MM.1S (cell line): ENCODE measurements around the gene IFNG.

Source experiments
- DNase-seq: peaks from one replicate; pipeline ENCODE4 v3.0.0-alpha.2; 2015
- H2AFZ ChIP-seq: fragments of 300-600 bp; sonication (generic); 2 replicates; pipeline ENCODE4 v1.6.0; 2016; ENCODE audit warnings: antibody characterized with exemption, low read length
- H3F3A ChIP-seq: fragments of 300-600 bp; sonication (generic); 2 replicates; pipeline ENCODE4 v1.6.1; 2016; ENCODE audit warnings: mild to moderate bottlenecking, antibody characterized with exemption, low read length, moderate library complexity, mixed read lengths; ENCODE audit not compliant: insufficient read depth
- H3K27ac ChIP-seq: fragments of 300-600 bp; sonication (generic); 2 replicates; pipeline ENCODE4 v1.5.1; 2016; ENCODE audit warnings: mild to moderate bottlenecking, low read length
- H3K27me3 ChIP-seq: fragments of 300-600 bp; sonication (generic); replicated peaks from 2 replicates; pipeline ENCODE4 v1.6.0; 2016; ENCODE audit warnings: low read length; ENCODE audit not compliant: insufficient read depth
- H3K36me3 ChIP-seq: fragments of 300-600 bp; sonication (generic); replicated peaks from 2 replicates; pipeline ENCODE4 v1.6.1; 2016; ENCODE audit warnings: mild to moderate bottlenecking, low read length, mixed read lengths; ENCODE audit not compliant: insufficient read depth
- H3K4me1 ChIP-seq: fragments of 300-600 bp; sonication (generic); 2 replicates; pipeline ENCODE4 v1.6.1; 2016; ENCODE audit warnings: low read length, mixed read lengths
- H3K4me2 ChIP-seq: fragments of 300-600 bp; sonication (generic); 2 replicates; pipeline ENCODE4 v1.6.0; 2016; ENCODE audit warnings: low read depth, low read length
- H3K4me3 ChIP-seq: fragments of 300-600 bp; sonication (generic); 2 replicates; pipeline ENCODE4 v1.5.1; 2016; ENCODE audit warnings: low read length, mixed read lengths
- H3K79me2 ChIP-seq: fragments of 300-600 bp; sonication (generic); 2 replicates; pipeline ENCODE4 v1.6.1; 2016; ENCODE audit warnings: mixed run types, low read length, mixed read lengths
- H3K9ac ChIP-seq: fragments of 300-600 bp; sonication (generic); 2 replicates; pipeline ENCODE4 v1.6.1; 2016; ENCODE audit warnings: low read length, mixed read lengths
- H3K9me2 ChIP-seq: fragments of 300-600 bp; sonication (generic); replicated peaks from 2 replicates; pipeline ENCODE4 v1.6.1; 2016; ENCODE audit warnings: mild to moderate bottlenecking, low read length, mixed read lengths; ENCODE audit not compliant: insufficient read depth
- H3K9me3 ChIP-seq: fragments of 300-600 bp; sonication (generic); replicated peaks from 2 replicates; pipeline ENCODE4 v1.6.1; 2016; ENCODE audit warnings: mild to moderate bottlenecking, low read length, mixed read lengths; ENCODE audit not compliant: insufficient read depth
- H4K20me1 ChIP-seq: fragments of 300-600 bp; sonication (generic); 2 replicates; pipeline ENCODE4 v1.6.1; 2016; ENCODE audit warnings: mild to moderate bottlenecking, low read length, moderate library complexity, mixed read lengths; ENCODE audit not compliant: insufficient read depth
- CTCF ChIP-seq: fragments of 300-600 bp; sonication (generic); IDR thresholded peaks from 2 replicates; pipeline ENCODE4 v1.5.1; 2016; ENCODE audit warnings: antibody characterized with exemption, low read length, mixed read lengths
- EZH2 ChIP-seq: fragments of 300-600 bp; sonication (generic); optimal IDR thresholded peaks from 2 replicates; pipeline ENCODE3; 2017; ENCODE audit warnings: low read depth, mild to moderate bottlenecking, antibody characterized with exemption, low read length, mixed read lengths
- EZH2phosphoT487 ChIP-seq: fragments of 300-600 bp; sonication (generic); IDR thresholded peaks from 2 replicates; pipeline ENCODE4 v1.6.1; 2018; ENCODE audit warnings: antibody characterized with exemption, low read length

The IFNG gene

GRCh38 chr12:68137335-68137830, 22.2 kb downstream of the IFNG start:
- H3K4me3 ChIP-seq, result no peak overlapping the region
- no peaks in the 10 kb centered on the region for H3K9me3 ChIP-seq
- no peaks in the 10 kb centered on the region for H3K4me1 ChIP-seq
- no peaks in the 10 kb centered on the region for H3K9me2 ChIP-seq
- H3K27me3 ChIP-seq, result no peaks in the 10 kb centered on the region
- H2AFZ ChIP-seq, result no peak overlapping the region
- no peaks in the 10 kb centered on the region for H4K20me1 ChIP-seq
- H3K9ac ChIP-seq, result no peak overlapping the region
- H3K4me2 ChIP-seq, result no peak overlapping the region
- no peak for DNase-seq
- H3K27ac ChIP-seq, result no peak overlapping the region
- TF ChIP-seq EZH2 (no peak), EZH2phosphoT487 (no peak), CTCF (no peak)
- peaks cover 15% of the 10 kb centered on the region; the same call in 1 of the 2 replicates for H3K79me2 ChIP-seq
- no peaks in the 10 kb centered on the region for H3F3A ChIP-seq
- no peaks in the 10 kb centered on the region for H3K36me3 ChIP-seq

GRCh38 chr12:68135520-68135919, 24.0 kb downstream of the IFNG start:
- H2AFZ ChIP-seq, result no peak overlapping the region

GRCh38 chr12:68131867-68132414, 27.6 kb downstream of the IFNG start:
- TF ChIP-seq EZH2 (no peak), CTCF (no peak)
- no peak for DNase-seq
- no peak overlapping the region for H3K9ac ChIP-seq
- H2AFZ ChIP-seq, result no peak overlapping the region
- H3K27me3 ChIP-seq, result no peaks in the 10 kb centered on the region
- no peaks in the 10 kb centered on the region for H3K36me3 ChIP-seq
- no peaks in the 10 kb centered on the region for H3K9me2 ChIP-seq
- H3K27ac ChIP-seq, result no peak overlapping the region
- peaks cover 28% of the 10 kb centered on the region for H3K79me2 ChIP-seq
- no peak overlapping the region for H3K4me3 ChIP-seq
- no peaks in the 10 kb centered on the region for H3F3A ChIP-seq
- no peaks in the 10 kb centered on the region for H3K9me3 ChIP-seq
- no peaks in the 10 kb centered on the region for H4K20me1 ChIP-seq
- no peak overlapping the region for H3K4me2 ChIP-seq
- H3K4me1 ChIP-seq, result no peaks in the 10 kb centered on the region

More at GRCh38 chr12:68135520-68135919, 24.0 kb downstream of the IFNG start:
- no peaks in the 10 kb centered on the region for H4K20me1 ChIP-seq
- no peaks in the 10 kb centered on the region for H3F3A ChIP-seq
- no peaks in the 10 kb centered on the region for H3K27me3 ChIP-seq
- no peak overlapping the region for H3K9ac ChIP-seq
- no peak for TF ChIP-seq EZH2
- TF ChIP-seq CTCF, result no peak
- TF ChIP-seq EZH2phosphoT487, result no peak
- H3K79me2 ChIP-seq, result peaks cover 22% of the 10 kb centered on the region
- H3K9me3 ChIP-seq, result no peaks in the 10 kb centered on the region
- H3K4me3 ChIP-seq, result no peak overlapping the region
- H3K9me2 ChIP-seq, result no peaks in the 10 kb centered on the region
- no peak for DNase-seq
- H3K27ac ChIP-seq, result no peak overlapping the region
- no peaks in the 10 kb centered on the region for H3K4me1 ChIP-seq
- no peak overlapping the region for H3K4me2 ChIP-seq
- H3K36me3 ChIP-seq, result no peaks in the 10 kb centered on the region
